Liver (tissue), 9 donors: ENCODE measurements around the gene ZNF80. TPM values are rescaled to one million over a fixed set of nuclear protein-coding genes. Genes with fewer than 3 reads are reported as not detected.

Source experiments
- DNase-seq: peaks from one replicate; pipeline ENCODE4 v3.0.0-alpha.2; 2017; ENCODE audit warnings: low spot score
- H3K27ac ChIP-seq, 2 donors: one replicate each; pipeline ENCODE4 v1.7.0; 2013; ENCODE audit warnings: inconsistent platforms in 2 of 2, low read length in 2 of 2, control low read depth in 1 of 2, low read depth in 1 of 2, mild to moderate bottlenecking in 1 of 2
- H3K27me3 ChIP-seq, 4 donors: one replicate each; pipeline versions ENCODE4 v1.6.1 to v1.7.0; 2013; ENCODE audit warnings: low read length in 3 of 4, inconsistent platforms in 1 of 4, mild to moderate bottlenecking in 1 of 4, moderate library complexity in 1 of 4; ENCODE audit not compliant: control insufficient read depth in 4 of 4, insufficient read depth in 4 of 4
- H3K36me3 ChIP-seq, 4 donors: one replicate each; pipeline versions ENCODE4 v1.6.1 to v1.7.0; 2013; ENCODE audit warnings: low read length in 3 of 4, mild to moderate bottlenecking in 3 of 4, low read depth in 1 of 4, moderate library complexity in 1 of 4; ENCODE audit not compliant: control insufficient read depth in 4 of 4, insufficient read depth in 3 of 4
- H3K4me1 ChIP-seq, 4 donors: one replicate each; pipeline versions ENCODE4 v1.6.1 to v1.7.0; 2013; ENCODE audit warnings: low read length in 3 of 4, mild to moderate bottlenecking in 3 of 4, moderate library complexity in 1 of 4; ENCODE audit not compliant: control insufficient read depth in 4 of 4, insufficient read depth in 4 of 4
- H3K4me3 ChIP-seq, 3 donors: one replicate each; pipeline versions ENCODE4 v1.6.1 to v1.7.0; 2013; ENCODE audit warnings: low read length in 3 of 3, control low read depth in 1 of 3, low read depth in 1 of 3, mild to moderate bottlenecking in 1 of 3
- H3K9ac ChIP-seq, 2 donors: one replicate each; pipeline ENCODE4 v1.7.0; 2013; ENCODE audit warnings: low read length in 2 of 2, mild to moderate bottlenecking in 2 of 2, moderate library complexity in 2 of 2, control low read depth in 1 of 2, low read depth in 1 of 2
- H3K9me3 ChIP-seq, 4 donors: one replicate each; pipeline versions ENCODE4 v1.6.1 to v1.7.0; 2013; ENCODE audit warnings: low read length in 3 of 4; ENCODE audit not compliant: control insufficient read depth in 4 of 4
- ATF3 ChIP-seq: IDR thresholded peaks from 2 replicates; pipeline ENCODE4 v1.6.1; 2016; ENCODE audit warnings: antibody characterized with exemption
- CTCF ChIP-seq: fragments of 150-350 bp; IDR thresholded peaks from 2 replicates; pipeline ENCODE4 v1.5.1; 2017; ENCODE audit warnings: improper control_type of control experiment, low read depth, low read length; ENCODE audit not compliant: missing input control
- EGR1 ChIP-seq, 2 donors: IDR thresholded peaks; 2 replicates each; pipeline ENCODE4 v1.6.1; 2016 to 2018; ENCODE audit warnings: antibody characterized with exemption in 2 of 2, low read depth in 2 of 2
- FOXA1 ChIP-seq: IDR thresholded peaks from 2 replicates; pipeline ENCODE4 v1.6.1; 2016; ENCODE audit warnings: antibody characterized with exemption
- FOXA2 ChIP-seq: IDR thresholded peaks from 2 replicates; pipeline ENCODE4 v1.6.1; 2016; ENCODE audit warnings: antibody characterized with exemption
- GABPA ChIP-seq, 2 donors: IDR thresholded peaks in 1 of 2; conservative IDR thresholded peaks in 1 of 2; 2 replicates each; pipeline ENCODE4 v1.6.1; 2016; ENCODE audit warnings: antibody characterized with exemption in 2 of 2, mild to moderate bottlenecking in 1 of 2, moderate library complexity in 1 of 2
- HNF4A ChIP-seq, 2 donors: conservative IDR thresholded peaks; 2 replicates each; pipeline ENCODE4 v1.6.1; 2016; ENCODE audit warnings: antibody characterized with exemption in 2 of 2, mild to moderate bottlenecking in 2 of 2
- HNF4G ChIP-seq: IDR thresholded peaks from 2 replicates; pipeline ENCODE4 v1.6.1; 2016; ENCODE audit warnings: antibody characterized with exemption
- JUND ChIP-seq, 2 donors: IDR thresholded peaks; 2 replicates each; pipeline ENCODE4 v1.6.1; 2016; ENCODE audit warnings: antibody characterized with exemption in 2 of 2
- MAX ChIP-seq: IDR thresholded peaks from 2 replicates; pipeline ENCODE4 v1.6.1; 2016; ENCODE audit warnings: antibody characterized with exemption
- NR2F2 ChIP-seq: IDR thresholded peaks from 2 replicates; pipeline ENCODE4 v1.6.1; 2016; ENCODE audit warnings: antibody characterized with exemption
- RAD21 ChIP-seq, 2 donors: IDR thresholded peaks; 2 replicates each; pipeline ENCODE4 v1.6.1; 2016; ENCODE audit warnings: antibody characterized with exemption in 2 of 2, mild to moderate bottlenecking in 2 of 2
- REST ChIP-seq: IDR thresholded peaks from 2 replicates; pipeline ENCODE4 v1.6.1; 2016; ENCODE audit warnings: antibody characterized with exemption, mild to moderate bottlenecking
- RXRA ChIP-seq, 2 donors: IDR thresholded peaks; 2 replicates each; pipeline ENCODE4 v1.6.1; 2017 to 2018; ENCODE audit warnings: antibody characterized with exemption in 2 of 2, mild to moderate bottlenecking in 1 of 2
- SP1 ChIP-seq: IDR thresholded peaks from 2 replicates; pipeline ENCODE4 v1.6.1; 2018; ENCODE audit warnings: antibody characterized with exemption, mild to moderate bottlenecking
- YY1 ChIP-seq: IDR thresholded peaks from 2 replicates; pipeline ENCODE4 v1.6.1; 2016; ENCODE audit warnings: antibody characterized with exemption, mild to moderate bottlenecking
- ZBTB33 ChIP-seq: IDR thresholded peaks from 2 replicates; pipeline ENCODE4 v1.6.1; 2016; ENCODE audit warnings: antibody characterized with exemption
- WGBS: extraction: QIAGEN DNeasy Blood & Tissue Kit; methylation state at CpG from one replicate; pipeline ENCODE4 v1.1.7; 2013; 5-methylcytosine and 5-hydroxymethylcytosine counted together
- polyA plus RNA-seq, 2 donors: library from polyadenylated mRNA; stranded (reverse) in 1 of 2; unstranded in 1 of 2; fragments of 200-250 nt in 1 of 2; fragments of >200 nt in 1 of 2; fragmentation: Nextera tagmentation in 1 of 2; extraction: Ambion mirVana in 1 of 2; gene quantifications; one replicate each; pipeline versions ENCODE4 v1.2.1 to v1.2.3, GENCODE V29; 2013 to 2015
- total RNA-seq, 2 donors: library from RNA; depleted of rRNA; stranded (reverse); fragments of >200 nt; gene quantifications; one replicate each; pipeline ENCODE4 v1.2.3, GENCODE V29; 2014
- donor health status: healthy.
- donor health status: healthy.
- donor health status: healthy.
- donor health status: healthy.
- donor health status: healthy.

ZNF80 gene
- total and polyA plus RNA-seq, 4 donors = 0.06 TPM; not detected in 3

- TF ChIP-seq ZBTB33 (no peak), MAX (no peak), RXRA (IDR thresholded peaks at IDR 0.05) (no peak), JUND (IDR thresholded peaks at IDR 0.05) (no peak)
Measured at GRCh38 chr3:114252954-114253353, 15.6 kb upstream of the ZNF80 start (continued).

- Histone ChIP-seq H3K27me3 (peaks cover 0 to 3% (median 0%) of the 10 kb centered on the region in 4 donors), H3K9ac (no peak overlapping the region), H3K4me1 (no peaks in the 10 kb centered on the region), H3K4me3 (no peak overlapping the region), H3K27ac (no peak overlapping the region), H3K9me3 (no peaks in the 10 kb centered on the region), H3K36me3 (no peaks in the 10 kb centered on the region)
- TF ChIP-seq RAD21 (IDR thresholded peaks at IDR 0.05) (no peak), ZBTB33 (no peak), FOXA2 (no peak), SP1 (no peak), FOXA1 (no peak), GABPA (IDR thresholded peaks at IDR 0.05 in 1 of 2, conservative IDR thresholded peaks at IDR 0.05 in 1 of 2) (no peak), EGR1 (IDR thresholded peaks at IDR 0.05; ENCODE audit: low read depth in 2 of 2) (no peak), CTCF (no peak), ATF3 (no peak), NR2F2 (no peak), RXRA (IDR thresholded peaks at IDR 0.05) (no peak), YY1 (no peak), JUND (IDR thresholded peaks at IDR 0.05) (no peak)
- DNase-seq = no peak
Measured at GRCh38 chr3:114242947-114243346, 5.6 kb upstream of the ZNF80 start.

GRCh38 chr3:114241262-114241661 is 3.9 kb upstream of the ZNF80 start:
- H3K4me1 ChIP-seq = no peaks in the 10 kb centered on the region

More at GRCh38 chr3:114241262-114241661, 3.9 kb upstream of the ZNF80 start:
- no peaks in the 10 kb centered on the region for H3K9me3 ChIP-seq
- peaks cover 0 to 3% (median 0%) of the 10 kb centered on the region in 4 donors for H3K27me3 ChIP-seq
- no peaks in the 10 kb centered on the region for H3K36me3 ChIP-seq
- H3K9ac ChIP-seq = no peak overlapping the region
- WGBS = 80% methylated on average over 2 of the region's 2 CpGs
- H3K27ac ChIP-seq = no peak overlapping the region
- DNase-seq = no peak
- no peak for TF ChIP-seq JUND (IDR thresholded peaks at IDR 0.05)
- TF ChIP-seq EGR1 (IDR thresholded peaks at IDR 0.05; ENCODE audit: low read depth in 2 of 2) = no peak
- no peak for TF ChIP-seq REST
- no peak for TF ChIP-seq NR2F2
- no peak for TF ChIP-seq MAX
- TF ChIP-seq ZBTB33 = no peak
- TF ChIP-seq HNF4A (conservative IDR thresholded peaks at IDR 0.05) = no peak
- TF ChIP-seq FOXA2 = no peak
- no peak for TF ChIP-seq FOXA1
- no peak for TF ChIP-seq RXRA (IDR thresholded peaks at IDR 0.05)
- no peak for TF ChIP-seq HNF4G
- H3K4me3 ChIP-seq = no peak overlapping the region
